IPS DF 4.7 (cell line): ENCODE data around the gene CD22.

ENCODE experiments used
- DNase-seq: peaks from one replicate; pipeline ENCODE4 v3.0.0-alpha.2; 2013; ENCODE audit warnings: low spot score; ENCODE audit errors: extremely low read depth

Gene CD22

GRCh38 chr19:35381318-35381717 lies 52.3 kb downstream of the CD22 start:
- no peak for DNase-seq

DNA sequence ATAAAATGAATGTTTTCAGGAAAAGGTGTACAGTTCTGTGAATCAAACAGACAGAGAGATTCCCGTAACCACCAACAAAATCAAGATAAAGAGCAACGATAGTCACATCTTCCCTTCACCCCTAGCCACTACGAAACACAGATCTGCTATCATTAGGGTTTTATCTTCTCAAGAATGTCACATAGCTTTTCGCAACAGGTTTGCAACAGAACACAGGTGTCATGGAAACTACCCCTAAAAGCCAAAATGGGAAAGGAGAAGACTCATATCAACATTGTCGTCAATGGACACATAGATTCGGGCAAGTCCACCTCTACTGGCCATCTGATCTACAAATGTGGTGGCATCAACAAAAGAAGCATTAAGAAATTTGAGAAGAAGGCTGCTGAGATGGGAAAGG lies 52.9 kb downstream of the CD22 start:
- DNase-seq, result no peak

DNA sequence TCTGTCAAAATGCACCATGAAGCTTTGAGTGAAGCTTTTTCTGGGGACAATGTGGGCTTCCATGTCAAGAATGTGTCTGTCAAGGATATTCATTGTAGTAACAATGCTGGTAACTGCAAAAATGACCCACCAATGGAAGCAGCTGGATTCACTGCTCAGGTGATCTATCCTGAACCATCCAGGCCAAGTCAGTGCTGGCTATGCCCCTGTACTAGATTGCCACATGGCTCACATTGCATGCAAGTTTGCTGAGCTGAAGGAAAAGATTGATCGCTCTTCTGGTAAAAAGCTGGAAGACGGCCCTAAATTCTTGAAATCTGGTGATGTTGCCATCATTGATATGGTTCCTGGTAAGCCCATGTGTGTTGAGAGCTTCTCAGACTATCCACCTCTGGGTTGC lies 54.5 kb downstream of the CD22 start:
- no peak for DNase-seq

- no peak for DNase-seq
These were observed 59.5 kb downstream of the CD22 start for GRCh38 chr19:35388277-35389054.

DNA sequence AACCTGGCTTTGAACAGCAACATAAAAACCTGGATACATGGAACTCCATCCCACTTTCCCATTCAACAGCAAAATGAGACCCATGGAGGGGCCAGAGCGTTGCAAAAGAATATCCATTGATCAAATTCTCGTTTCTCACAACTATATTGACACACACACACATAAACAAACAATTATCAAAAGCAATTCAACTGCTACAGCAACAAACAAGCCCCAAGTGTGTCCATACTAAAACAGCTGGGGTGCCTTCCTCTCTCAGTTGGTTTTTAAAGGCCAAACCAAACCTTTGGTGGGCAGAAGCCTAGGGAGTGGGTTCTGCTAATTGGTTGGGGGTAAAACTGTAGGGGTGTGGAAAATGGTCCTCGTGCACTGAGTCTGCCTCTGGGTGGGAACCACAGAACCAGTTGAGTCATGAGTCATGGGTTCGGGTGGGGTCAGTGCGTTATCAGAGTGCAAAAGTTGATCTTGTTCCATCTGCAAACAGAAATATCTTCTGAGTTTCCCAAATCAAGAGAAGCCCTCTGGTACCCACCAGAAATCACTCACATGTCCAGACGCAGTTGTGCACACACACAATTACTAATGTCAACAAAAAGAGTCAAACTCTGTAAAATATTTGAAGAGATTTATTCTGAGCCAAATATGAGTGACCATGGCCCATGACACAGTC lies 60.3 kb downstream of the CD22 start:
- no peak for DNase-seq

DNA sequence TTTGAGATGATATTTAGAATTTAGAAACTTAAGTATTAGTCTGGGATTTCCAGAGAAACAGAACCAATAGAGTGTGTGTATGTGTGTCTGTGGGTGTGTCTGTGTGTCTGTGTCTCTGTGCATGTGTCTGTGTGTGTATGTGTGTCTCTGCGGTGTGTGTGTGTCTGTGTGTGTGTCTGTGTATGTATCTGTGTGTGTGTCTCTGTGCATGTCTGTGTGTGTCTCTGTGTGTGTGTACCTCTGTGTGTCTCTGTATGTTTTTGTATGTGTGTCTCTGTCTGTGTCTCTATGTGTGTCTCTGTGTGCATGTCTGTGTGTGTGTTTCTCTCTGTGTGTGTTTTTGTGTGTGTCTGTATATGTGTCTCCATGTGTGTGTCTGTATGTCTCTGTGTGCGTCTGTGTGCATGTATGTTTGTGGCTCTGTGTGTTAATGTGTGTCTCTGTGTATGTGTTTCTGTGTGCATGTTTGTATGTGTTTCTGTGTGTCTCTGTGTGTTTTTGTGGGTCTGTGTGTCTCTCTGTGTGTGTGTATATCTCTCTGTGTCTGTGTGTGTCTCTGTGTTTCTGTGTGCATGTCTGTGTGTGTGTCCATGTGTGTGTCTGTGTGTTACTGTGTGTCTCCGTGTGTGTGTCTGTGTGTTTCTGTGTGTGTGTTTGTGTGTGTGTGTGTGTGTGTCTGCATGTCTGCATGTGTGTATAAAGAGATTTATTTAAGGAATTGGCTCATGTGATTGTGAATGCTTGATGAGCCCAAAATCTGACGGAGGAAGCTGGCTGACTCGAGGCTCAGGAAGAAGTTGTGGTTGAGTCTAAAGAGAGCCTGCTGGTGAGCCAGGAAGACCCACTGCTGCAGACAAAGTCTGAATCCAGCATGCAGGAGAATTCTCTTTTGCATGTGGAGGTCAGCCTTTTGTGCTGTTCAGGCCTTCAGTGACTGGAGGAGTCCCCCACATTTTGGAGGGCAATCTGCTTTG lies 64.0 kb downstream of the CD22 start:
- no peak for DNase-seq

- no peak for DNase-seq
These were observed 66.6 kb downstream of the CD22 start for GRCh38 chr19:35395382-35396199.

- no peak for DNase-seq
These were observed 67.4 kb downstream of the CD22 start for GRCh38 chr19:35396240-35396885.
